Smooth muscle cell (in vitro differentiated cells): ENCODE measurements around the gene C10orf62. TPM values are rescaled to one million over a fixed set of nuclear protein-coding genes. Genes with fewer than 3 reads are reported as not detected.

Source experiments
- DNase-seq: peaks from one replicate; lab custom pipeline; 2025; ENCODE audit not compliant: unreplicated experiment; lab: John Stamatoyannopoulos, UW
- H2AFZ ChIP-seq: fragments of 200-600 bp; sonication (generic); 2 replicates; pipeline ENCODE4 v1.6.0; 2016; ENCODE audit warnings: antibody characterized with exemption, low read depth, mild to moderate bottlenecking
- H3F3A ChIP-seq: fragments of 200-600 bp; sonication (generic); 2 replicates; pipeline ENCODE4 v1.6.0; 2017; ENCODE audit warnings: antibody characterized with exemption, low read depth
- H3K27ac ChIP-seq: fragments of 200-600 bp; sonication (generic); 2 replicates; pipeline ENCODE4 v1.5.1; 2016; ENCODE audit warnings: low read depth, mild to moderate bottlenecking
- H3K27me3 ChIP-seq: fragments of 200-600 bp; sonication (generic); 2 replicates; pipeline ENCODE4 v1.6.1; 2016; ENCODE audit warnings: low read depth, mild to moderate bottlenecking
- H3K36me3 ChIP-seq: fragments of 200-600 bp; sonication (generic); 2 replicates; pipeline ENCODE4 v1.5.1; 2016; ENCODE audit warnings: low read depth
- H3K4me1 ChIP-seq: fragments of 200-600 bp; sonication (generic); 2 replicates; pipeline ENCODE4 v1.5.1; 2016; ENCODE audit warnings: low read depth
- H3K4me2 ChIP-seq: fragments of 200-600 bp; sonication (generic); 2 replicates; pipeline ENCODE4 v1.6.0; 2016; ENCODE audit warnings: mild to moderate bottlenecking
- H3K4me3 ChIP-seq: fragments of 200-600 bp; sonication (generic); 2 replicates; pipeline ENCODE4 v1.5.1; 2016; ENCODE audit warnings: mild to moderate bottlenecking
- H3K79me2 ChIP-seq: fragments of 200-600 bp; sonication (generic); 2 replicates; pipeline ENCODE4 v1.6.0; 2016; ENCODE audit warnings: low read depth, mild to moderate bottlenecking
- H3K9ac ChIP-seq: fragments of 200-600 bp; sonication (generic); 2 replicates; pipeline ENCODE4 v1.6.0; 2016; ENCODE audit warnings: low read depth
- H3K9me3 ChIP-seq: fragments of 200-600 bp; sonication (generic); replicated peaks from 2 replicates; pipeline ENCODE4 v1.5.1; 2016; ENCODE audit warnings: low read depth
- H4K20me1 ChIP-seq: fragments of 200-600 bp; sonication (generic); 2 replicates; pipeline ENCODE4 v1.6.0; 2016; ENCODE audit warnings: low read depth
- WGBS: methylation state at CpG from one replicate; pipeline ENCODE4 v1.1.7; 2016; ENCODE audit warnings: low lambda C conversion rate; 5-methylcytosine and 5-hydroxymethylcytosine counted together
- polyA plus RNA-seq: library from polyadenylated mRNA; unstranded; fragments of >200 nt; fragmentation: Nextera tagmentation; extraction: Ambion mirVana; gene quantifications from 2 replicates; pipeline ENCODE4 v1.2.1, GENCODE V29; 2016
- total RNA-seq: library from RNA; depleted of rRNA; stranded (reverse); fragments of >200 nt; gene quantifications from 2 replicates; pipeline ENCODE4 v1.2.3, GENCODE V29; 2014
- TF ChIP-seq, protein P1 (sequence below): fragments of 200-600 bp; sonication (generic); IDR thresholded peaks from 2 replicates; pipeline ENCODE4 v1.5.1; 2017; ENCODE audit warnings: borderline replicate concordance, mild to moderate bottlenecking, antibody characterized with exemption; ENCODE audit not compliant: insufficient read depth, poor library complexity, severe bottlenecking

The C10orf62 gene
- total and polyA plus RNA-seq, 2 experiments from 2014 or later, result not detected

DNA sequence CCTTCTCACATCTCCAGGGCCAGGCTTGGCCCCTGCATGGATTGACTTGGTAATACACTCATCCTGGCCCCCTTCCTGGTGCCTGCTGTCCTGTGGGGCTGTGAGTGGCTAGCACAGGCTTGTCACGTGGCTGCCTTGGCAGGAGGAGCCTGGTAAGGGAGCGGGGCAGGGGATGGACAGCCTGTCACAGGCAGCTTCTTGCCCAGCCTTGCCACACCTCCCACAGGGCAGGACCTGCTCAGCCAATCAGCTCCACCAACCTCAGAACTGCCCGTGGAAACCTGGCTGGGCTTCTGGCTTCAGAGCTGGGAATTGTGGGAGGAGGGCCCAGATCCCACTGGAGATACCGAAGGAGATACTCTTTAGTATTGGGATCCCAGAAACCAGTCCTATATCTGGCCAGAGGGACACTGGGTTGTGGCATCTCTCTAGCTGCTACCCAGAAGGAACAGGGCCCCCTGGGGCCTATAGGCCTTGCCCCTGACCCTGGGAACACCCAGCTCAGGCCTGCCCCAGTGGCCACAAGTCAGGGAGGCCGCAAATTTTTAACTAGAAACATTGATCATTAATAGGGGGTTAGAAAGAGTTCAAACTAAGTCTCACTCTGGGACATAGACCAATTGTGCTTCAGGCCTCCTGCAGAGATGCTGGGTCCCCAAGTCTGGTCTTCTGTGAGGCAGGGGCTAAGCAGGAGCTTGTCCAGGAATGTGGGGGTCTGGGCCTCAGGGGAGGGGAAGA lies 5.3 kb upstream of the C10orf62 start, which contains the start of gene HOGA1:
Gene HOGA1, plus strand, starts transcription at position 330 of the 738 bp plus-strand sequence. Its CDS starts 315 bp downstream, at position 645.
- H3K36me3 ChIP-seq, result no peaks in the 10 kb centered on the region
- H3K4me2 ChIP-seq, result no peak within 1 kb of the TSS
- H3K9ac ChIP-seq, result no peak within 1 kb of the TSS
- no peak within 1 kb of the TSS for H3K27ac ChIP-seq
- no peak within 1 kb of the TSS for H2AFZ ChIP-seq
- WGBS, result 68% methylated on average over 5 of the region's 5 CpGs
- H4K20me1 ChIP-seq, result no peaks in the 10 kb centered on the region
- no peak for DNase-seq
- no peaks in the 10 kb centered on the region for H3K79me2 ChIP-seq
- TF ChIP-seq, protein P1, sequence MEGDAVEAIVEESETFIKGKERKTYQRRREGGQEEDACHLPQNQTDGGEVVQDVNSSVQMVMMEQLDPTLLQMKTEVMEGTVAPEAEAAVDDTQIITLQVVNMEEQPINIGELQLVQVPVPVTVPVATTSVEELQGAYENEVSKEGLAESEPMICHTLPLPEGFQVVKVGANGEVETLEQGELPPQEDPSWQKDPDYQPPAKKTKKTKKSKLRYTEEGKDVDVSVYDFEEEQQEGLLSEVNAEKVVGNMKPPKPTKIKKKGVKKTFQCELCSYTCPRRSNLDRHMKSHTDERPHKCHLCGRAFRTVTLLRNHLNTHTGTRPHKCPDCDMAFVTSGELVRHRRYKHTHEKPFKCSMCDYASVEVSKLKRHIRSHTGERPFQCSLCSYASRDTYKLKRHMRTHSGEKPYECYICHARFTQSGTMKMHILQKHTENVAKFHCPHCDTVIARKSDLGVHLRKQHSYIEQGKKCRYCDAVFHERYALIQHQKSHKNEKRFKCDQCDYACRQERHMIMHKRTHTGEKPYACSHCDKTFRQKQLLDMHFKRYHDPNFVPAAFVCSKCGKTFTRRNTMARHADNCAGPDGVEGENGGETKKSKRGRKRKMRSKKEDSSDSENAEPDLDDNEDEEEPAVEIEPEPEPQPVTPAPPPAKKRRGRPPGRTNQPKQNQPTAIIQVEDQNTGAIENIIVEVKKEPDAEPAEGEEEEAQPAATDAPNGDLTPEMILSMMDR, result no peak
- H3K9me3 ChIP-seq, result no peaks in the 10 kb centered on the region
- H3K4me1 ChIP-seq, result no peaks in the 10 kb centered on the region
- H3F3A ChIP-seq, result no peaks in the 10 kb centered on the region
- no peaks in the 10 kb centered on the region for H3K27me3 ChIP-seq
- H3K4me3 ChIP-seq, result no peak within 1 kb of the TSS

- H3K27me3 ChIP-seq, result no peaks in the 10 kb centered on the region
- H3K4me2 ChIP-seq, result no peak overlapping the region
- no peaks in the 10 kb centered on the region for H4K20me1 ChIP-seq
- H3K79me2 ChIP-seq, result no peaks in the 10 kb centered on the region
- no peak overlapping the region for H3K27ac ChIP-seq
- WGBS, result 94% methylated on average over 5 of the region's 5 CpGs
- no peak overlapping the region for H2AFZ ChIP-seq
- TF ChIP-seq, protein P1, result no peak
- H3K9me3 ChIP-seq, result no peaks in the 10 kb centered on the region
- no peak overlapping the region for H3K9ac ChIP-seq
- H3K4me1 ChIP-seq, result no peaks in the 10 kb centered on the region
- H3K4me3 ChIP-seq, result no peak overlapping the region
- DNase-seq, result no peak
- H3K36me3 ChIP-seq, result no peaks in the 10 kb centered on the region
- H3F3A ChIP-seq, result no peaks in the 10 kb centered on the region
Measured at GRCh38 chr10:97584798-97585438, 4.6 kb upstream of the C10orf62 start.

DNA sequence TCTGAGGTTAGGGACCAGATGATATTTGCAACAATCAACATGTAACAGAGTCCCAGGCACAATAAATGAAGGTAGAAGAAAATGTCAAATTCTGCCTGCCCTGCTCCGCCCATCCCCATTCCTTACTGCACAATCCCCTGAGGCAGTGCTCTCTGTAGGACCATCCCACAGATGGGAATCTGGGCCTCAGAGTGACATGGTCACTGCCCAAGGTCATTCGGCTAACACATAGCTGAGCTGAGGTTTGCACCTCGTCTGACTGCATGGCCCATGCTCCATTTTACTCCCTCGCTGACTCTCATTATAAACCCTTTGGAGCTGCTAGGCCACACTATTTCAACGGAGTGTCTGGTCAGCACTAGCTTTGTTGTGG lies 4.1 kb upstream of the C10orf62 start:
- H3K9ac ChIP-seq, result no peak overlapping the region
- no peak for DNase-seq
- no peaks in the 10 kb centered on the region for H3K27me3 ChIP-seq
- TF ChIP-seq, protein P1, result no peak
- WGBS, result 92% methylated on average over 5 of the region's 5 CpGs
- H3K9me3 ChIP-seq, result no peaks in the 10 kb centered on the region
- H3K4me2 ChIP-seq, result no peak overlapping the region
- no peaks in the 10 kb centered on the region for H3K79me2 ChIP-seq
- no peak overlapping the region for H3K4me3 ChIP-seq
- no peaks in the 10 kb centered on the region for H3F3A ChIP-seq
- H4K20me1 ChIP-seq, result no peaks in the 10 kb centered on the region
- H3K4me1 ChIP-seq, result no peaks in the 10 kb centered on the region
- no peak overlapping the region for H3K27ac ChIP-seq
- no peaks in the 10 kb centered on the region for H3K36me3 ChIP-seq
- H2AFZ ChIP-seq, result no peak overlapping the region
